HG02840 (cell line): Measurements from ENCODE around the gene PRSS33.

Source experiments
- ATAC-seq: cut with Tn5 transposase; IDR thresholded peaks from one replicate; pipeline ENCODE4 v1.9.1; 2021; ENCODE audit warnings: mild to moderate bottlenecking, moderate library complexity, moderate number of reproducible peaks; ENCODE audit not compliant: unreplicated experiment, low FRiP score

Gene PRSS33

GRCh38 chr16:2745116-2745890 is 42.1 kb downstream of the PRSS33 start:
- ATAC-seq, result no peak

- no peak for ATAC-seq
Observed at GRCh38 chr16:2744711-2745110, 42.6 kb downstream of the PRSS33 start.

GRCh38 chr16:2743007-2743810 is 44.2 kb downstream of the PRSS33 start:
- ATAC-seq, result no peak

- no peak for ATAC-seq
Observed at GRCh38 chr16:2742323-2743006, 44.9 kb downstream of the PRSS33 start.

- no peak for ATAC-seq
Observed at GRCh38 chr16:2741168-2741567, 46.2 kb downstream of the PRSS33 start.

- no peak for ATAC-seq
Observed at GRCh38 chr16:2740476-2740875, 46.9 kb downstream of the PRSS33 start.

GRCh38 chr16:2739625-2740430 is 47.5 kb downstream of the PRSS33 start:
- no peak for ATAC-seq

- no peak for ATAC-seq
Observed at GRCh38 chr16:2738615-2739014, 48.7 kb downstream of the PRSS33 start.

GRCh38 chr16:2737895-2738418 is 49.4 kb downstream of the PRSS33 start:
- no peak for ATAC-seq

GRCh38 chr16:2737238-2737605 is 50.1 kb downstream of the PRSS33 start:
- no peak for ATAC-seq

- no peak for ATAC-seq
Observed at GRCh38 chr16:2736476-2737237, 50.7 kb downstream of the PRSS33 start.

- no peak for ATAC-seq
Observed at GRCh38 chr16:2734844-2735515, 52.4 kb downstream of the PRSS33 start.
